Small intestine (tissue), 16 donors: Measurements from ENCODE around the gene IL10. TPM values are rescaled to one million over a fixed set of nuclear protein-coding genes. Genes with fewer than 3 reads are reported as not detected.
A peak's percentile ranks its signal among the peaks of the same experiment; 100 is the strongest.

Experiments
- DNase-seq, 2 donors: peaks; one replicate each; pipeline versions ENCODE4 v3.0.0 to v3.0.0-alpha.2; 2013
- FAIRE-seq: peaks from 2 replicates; lab custom pipeline; 2012; peaks lifted over from hg19 to GRCh38; lab: Jason Lieb, UNC
- H3K27ac ChIP-seq, 3 donors: one replicate each; pipeline ENCODE4 v1.5.1; 2013; ENCODE audit warnings: low read length in 2 of 3, mild to moderate bottlenecking in 2 of 3, control low read depth in 1 of 3, inconsistent platforms in 1 of 3, low read depth in 1 of 3, moderate library complexity in 1 of 3
- H3K27me3 ChIP-seq, 3 donors: one replicate each; pipeline ENCODE4 v1.6.1; 2013; ENCODE audit warnings: low read length in 3 of 3, inconsistent platforms in 1 of 3; ENCODE audit not compliant: control insufficient read depth in 3 of 3, insufficient read depth in 3 of 3
- H3K36me3 ChIP-seq, 3 donors: one replicate each; pipeline ENCODE4 v1.6.1; 2013; ENCODE audit warnings: low read length in 3 of 3, inconsistent platforms in 1 of 3, low read depth in 1 of 3, mild to moderate bottlenecking in 1 of 3, moderate library complexity in 1 of 3; ENCODE audit not compliant: control insufficient read depth in 3 of 3, insufficient read depth in 2 of 3
- H3K4me1 ChIP-seq, 3 donors: one replicate each; pipeline ENCODE4 v1.6.1; 2013; ENCODE audit warnings: low read length in 2 of 3, inconsistent platforms in 1 of 3, low read depth in 1 of 3, mild to moderate bottlenecking in 1 of 3, moderate library complexity in 1 of 3; ENCODE audit not compliant: control insufficient read depth in 3 of 3, insufficient read depth in 2 of 3
- H3K4me3 ChIP-seq, 3 donors: one replicate each; pipeline ENCODE4 v1.5.1; 2013; ENCODE audit warnings: low read length in 3 of 3, control low read depth in 1 of 3, inconsistent platforms in 1 of 3, low read depth in 1 of 3, mild to moderate bottlenecking in 1 of 3, moderate library complexity in 1 of 3
- H3K9me3 ChIP-seq, 2 donors: one replicate each; pipeline ENCODE4 v1.6.1; 2013; ENCODE audit warnings: low read depth in 1 of 2, low read length in 1 of 2; ENCODE audit not compliant: control insufficient read depth in 2 of 2, insufficient read depth in 1 of 2
- WGBS, 3 donors: extraction: QIAGEN DNeasy Blood & Tissue Kit; methylation state at CpG; one replicate each; pipeline ENCODE4 v1.1.7; 2013; 5-methylcytosine and 5-hydroxymethylcytosine counted together
- long read RNA-seq, 10 donors: transcript quantifications; one replicate each; lab custom pipeline, GENCODE V29; 2026
- polyA plus RNA-seq, 4 donors: library from polyadenylated mRNA; stranded (reverse) in 3 of 4; unstranded in 1 of 4; fragments of 200-250 nt in 3 of 4; fragments of 120-200 nt in 1 of 4; gene quantifications; one replicate each; pipeline versions ENCODE4 v1.2.1 to v1.2.3, GENCODE V29; 2013
- donor health status: healthy with polysubstance abuse.
- donor health status: control.
- donor health status: control.
- donor health status: Bipolar disorder and iron deficiency.
- donor health status: healthy.

IL10 gene
- polyA plus RNA-seq: 1 to 10 TPM in 1 of 4 donors, under 1 TPM in 2, not detected in 1; 0.41 to 5.1 (median 0.54) TPM
- long read RNA-seq, donor 1: 0 reads
- long read RNA-seq, donor 2: 0 reads
- long read RNA-seq, donor 3: 0 reads
- long read RNA-seq, donor 4: 0 reads
- long read RNA-seq, donor 5, partial matches to known transcripts: 0 of 1 reads
- long read RNA-seq, donor 5, other reads (novel, unspliced or antisense): 0 of 1 reads
- long read RNA-seq, donor 6: 0 reads
- long read RNA-seq, donor 7: 0 reads
- long read RNA-seq, donor 8: 0 reads
- long read RNA-seq, donor 9: 0 reads
- long read RNA-seq, donor 10: 0 reads

DNA sequence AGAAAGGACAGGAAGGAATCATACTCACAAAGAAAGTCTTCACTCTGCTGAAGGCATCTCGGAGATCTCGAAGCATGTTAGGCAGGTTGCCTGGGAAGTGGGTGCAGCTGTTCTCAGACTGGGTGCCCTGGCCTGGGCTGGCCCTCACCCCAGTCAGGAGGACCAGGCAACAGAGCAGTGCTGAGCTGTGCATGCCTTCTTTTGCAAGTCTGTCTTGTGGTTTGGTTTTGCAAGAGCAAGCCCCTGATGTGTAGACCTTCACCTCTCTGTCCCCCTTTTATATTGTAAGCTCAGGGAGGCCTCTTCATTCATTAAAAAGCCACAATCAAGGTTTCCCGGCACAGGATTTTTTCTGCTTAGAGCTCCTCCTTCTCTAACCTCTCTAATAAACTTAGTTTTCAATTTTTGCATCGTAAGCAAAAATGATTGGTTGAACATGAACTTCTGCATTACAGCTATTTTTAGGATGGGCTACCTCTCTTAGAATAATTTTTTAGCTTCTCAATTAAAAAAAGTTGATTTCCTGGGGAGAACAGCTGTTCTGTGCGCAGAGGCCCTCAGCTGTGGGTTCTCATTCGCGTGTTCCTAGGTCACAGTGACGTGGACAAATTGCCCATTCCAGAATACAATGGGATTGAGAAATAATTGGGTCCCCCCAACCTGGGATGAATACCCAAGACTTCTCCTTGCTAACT is at the start of gene IL10:
Gene IL10, minus strand, starts transcription at position 252 of the 695 bp plus-strand sequence. Its CDS starts 59 bp downstream, at position 193.
- DNase-seq: no peak
- peak within 1 kb of the TSS in 1 of 3 donors; percentile 29 for H3K27ac ChIP-seq
- H3K4me3 ChIP-seq: no peak within 1 kb of the TSS
- no peaks in the 10 kb centered on the region for H3K27me3 ChIP-seq
- H3K36me3 ChIP-seq: peaks cover 0 to 2% (median 0%) of the 10 kb centered on the region in 3 donors
- H3K9me3 ChIP-seq: no peaks in the 10 kb centered on the region
- 74 to 79% (median 78%) methylated on average over 8 of the region's 8 CpGs for WGBS, 3 donors
- no peak for FAIRE-seq
- H3K4me1 ChIP-seq: peaks cover 0 to 3% (median 0%) of the 10 kb centered on the region in 3 donors

DNA sequence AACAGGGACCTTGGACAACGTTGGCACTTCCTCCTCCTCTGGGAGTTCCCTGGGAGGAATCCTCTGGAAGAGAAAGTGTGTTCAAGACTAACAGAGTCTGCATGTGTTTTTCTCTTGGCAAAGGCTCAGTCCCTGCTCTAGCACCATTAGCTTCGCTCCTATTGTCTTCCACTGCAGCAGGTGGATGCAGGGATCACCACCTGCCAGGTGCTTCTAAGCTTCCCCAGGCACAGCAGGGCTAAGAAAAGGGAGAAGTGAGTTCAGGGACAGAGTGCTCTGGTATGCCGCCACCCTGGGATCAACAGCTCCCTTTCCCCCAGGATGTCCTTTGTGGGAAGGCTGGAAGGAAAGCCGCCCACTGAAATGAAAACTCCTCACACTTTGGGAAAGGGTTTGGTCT is 49.2 kb upstream of the IL10 start:
- H3K27me3 ChIP-seq: no peaks in the 10 kb centered on the region
- H3K4me3 ChIP-seq: no peak overlapping the region
- H3K4me1 ChIP-seq: peaks cover 0 to 7% (median 0%) of the 10 kb centered on the region in 3 donors
- FAIRE-seq: no peak
- WGBS, 3 donors: 57 to 70% (median 66%) methylated on average over 4 of the region's 4 CpGs
- no peak overlapping the region for H3K27ac ChIP-seq
- H3K9me3 ChIP-seq: no peaks in the 10 kb centered on the region
- H3K36me3 ChIP-seq: no peaks in the 10 kb centered on the region
- DNase-seq: no peak

- H3K36me3 ChIP-seq: no peaks in the 10 kb centered on the region
- DNase-seq: peak; percentile 24 to 28
- peaks cover 0 to 5% (median 0%) of the 10 kb centered on the region in 3 donors for H3K4me1 ChIP-seq
- peak overlapping the region in 1 of 3 donors; percentile 32 for H3K27ac ChIP-seq
- FAIRE-seq: peak; percentile 23
- H3K9me3 ChIP-seq: peaks cover 0 to 15% of the 10 kb centered on the region in 2 donors
- no peak overlapping the region for H3K4me3 ChIP-seq
- 66 to 69% (median 67%) methylated on average over 4 of the region's 4 CpGs for WGBS, 3 donors
- H3K27me3 ChIP-seq: no peaks in the 10 kb centered on the region
Observed at GRCh38 chr1:206816390-206817287, 44.3 kb upstream of the IL10 start.

DNA sequence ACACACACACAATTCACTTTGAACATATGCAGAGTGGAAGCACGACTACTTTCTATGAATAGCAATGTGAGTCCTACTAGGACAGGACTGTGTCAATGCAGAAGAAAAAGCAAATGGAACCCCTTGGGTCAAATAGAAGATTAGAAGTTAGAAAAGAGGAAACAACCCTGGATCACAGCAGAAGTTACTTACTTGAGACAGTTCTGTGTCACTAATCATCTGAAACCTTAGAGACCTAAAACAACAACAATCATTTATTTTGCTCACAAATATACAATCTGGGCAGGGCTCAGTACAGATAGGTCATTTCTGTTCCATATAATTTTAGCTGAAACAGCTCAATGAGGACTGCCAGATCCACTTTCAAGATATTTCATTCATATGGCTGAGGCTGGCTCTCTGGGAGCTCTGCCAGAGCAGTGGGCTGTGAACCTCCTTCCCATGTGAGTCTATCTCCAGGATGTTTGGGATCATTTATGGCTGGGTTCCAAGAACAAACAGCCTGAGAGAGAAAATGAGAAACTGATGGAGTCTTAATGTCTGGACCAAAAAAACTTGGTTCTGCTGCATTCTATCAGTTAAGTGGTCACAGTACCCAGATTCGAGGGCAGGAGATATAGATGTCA is 42.5 kb upstream of the IL10 start:
- no peaks in the 10 kb centered on the region for H3K27me3 ChIP-seq
- WGBS, 3 donors: 41 to 89% (median 87%) methylated on average over 2 of the region's 2 CpGs
- DNase-seq: peak in 1 of 2 donors; percentile 20
- no peak overlapping the region for H3K4me3 ChIP-seq
- H3K27ac ChIP-seq: no peak overlapping the region
- H3K4me1 ChIP-seq: peaks cover 0 to 5% (median 0%) of the 10 kb centered on the region in 3 donors
- no peak for FAIRE-seq
- peaks cover 0 to 21% of the 10 kb centered on the region in 2 donors for H3K9me3 ChIP-seq
- no peaks in the 10 kb centered on the region for H3K36me3 ChIP-seq

DNA sequence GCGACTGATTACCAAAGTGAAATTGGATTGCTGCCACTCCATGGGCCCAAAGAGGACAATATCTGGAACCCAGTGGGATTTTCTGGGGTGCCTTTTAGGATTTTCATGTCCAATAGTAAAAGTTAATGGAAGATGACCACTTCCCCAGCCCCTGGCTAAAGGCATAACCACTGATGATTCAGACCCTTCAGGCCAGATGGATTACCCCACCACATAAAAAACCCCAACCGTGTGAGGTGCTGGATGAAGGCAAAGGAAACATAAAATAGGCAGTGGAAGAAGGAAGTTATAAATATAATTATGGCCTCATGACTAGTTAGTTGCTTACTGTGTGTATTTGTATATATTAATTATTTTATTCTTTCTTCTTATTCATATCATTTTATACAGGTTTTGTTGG is 40.2 kb upstream of the IL10 start:
- Histone ChIP-seq H3K4me1 (peaks cover 0 to 5% (median 0%) of the 10 kb centered on the region in 3 donors), H3K36me3 (no peaks in the 10 kb centered on the region), H3K4me3 (no peak overlapping the region), H3K9me3 (peaks cover 0 to 21% of the 10 kb centered on the region in 2 donors), H3K27ac (no peak overlapping the region), H3K27me3 (no peaks in the 10 kb centered on the region)
- 87 to 92% (median 88%) methylated on average over 2 of the region's 2 CpGs for WGBS, 3 donors
- no peak for DNase-seq
- no peak for FAIRE-seq

DNA sequence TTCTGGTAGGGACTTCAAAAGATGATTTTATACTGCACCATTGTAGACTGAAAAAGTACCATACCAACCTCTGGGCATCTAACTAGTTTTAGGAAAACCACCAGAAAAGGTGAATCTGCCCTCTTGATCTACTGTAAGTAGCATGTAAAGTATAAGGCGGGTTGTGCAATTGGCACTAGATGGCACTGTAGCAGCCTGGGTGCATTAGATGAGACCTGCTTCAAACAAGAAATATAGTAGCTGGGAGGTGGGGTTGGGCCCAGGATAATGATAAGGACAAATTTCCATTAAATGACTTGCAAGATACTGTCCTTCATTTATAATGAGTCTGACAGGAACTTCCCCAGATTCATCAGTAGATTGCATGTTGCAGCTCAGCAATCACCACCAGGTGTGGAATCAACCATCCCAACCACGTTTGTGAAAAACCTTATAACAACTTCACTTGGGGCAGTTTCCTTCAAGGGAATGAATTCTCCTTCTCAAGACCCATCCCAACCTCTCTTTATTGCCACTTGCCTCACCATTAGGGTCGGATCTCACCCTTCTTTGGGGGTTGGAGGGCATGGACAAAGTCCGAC is 37.3 kb upstream of the IL10 start:
- H3K27me3 ChIP-seq: no peaks in the 10 kb centered on the region
- DNase-seq (peak; percentile 29 to 44), FAIRE-seq (no peak)
- no peaks in the 10 kb centered on the region for H3K36me3 ChIP-seq
- 42 to 72% (median 53%) methylated on average over 4 of the region's 4 CpGs for WGBS, 3 donors
- H3K4me1 ChIP-seq: no peaks in the 10 kb centered on the region
- peaks cover 0 to 21% of the 10 kb centered on the region in 2 donors for H3K9me3 ChIP-seq
- H3K4me3 ChIP-seq: no peak overlapping the region
- no peak overlapping the region for H3K27ac ChIP-seq

GRCh38 chr1:206808615-206809014 is 36.3 kb upstream of the IL10 start:
- Histone ChIP-seq H3K4me1 (no peaks in the 10 kb centered on the region), H3K27ac (no peak overlapping the region), H3K36me3 (no peaks in the 10 kb centered on the region), H3K27me3 (no peaks in the 10 kb centered on the region), H3K9me3 (peaks cover 0 to 19% of the 10 kb centered on the region in 2 donors), H3K4me3 (no peak overlapping the region)
- 71 to 85% (median 81%) methylated on average over 2 of the region's 2 CpGs for WGBS, 3 donors
- no peak for FAIRE-seq
- DNase-seq: peak in 1 of 2 donors; percentile 30
